ENCODE measurements around the gene SLC25A44.

Gene SLC25A44

DNA sequence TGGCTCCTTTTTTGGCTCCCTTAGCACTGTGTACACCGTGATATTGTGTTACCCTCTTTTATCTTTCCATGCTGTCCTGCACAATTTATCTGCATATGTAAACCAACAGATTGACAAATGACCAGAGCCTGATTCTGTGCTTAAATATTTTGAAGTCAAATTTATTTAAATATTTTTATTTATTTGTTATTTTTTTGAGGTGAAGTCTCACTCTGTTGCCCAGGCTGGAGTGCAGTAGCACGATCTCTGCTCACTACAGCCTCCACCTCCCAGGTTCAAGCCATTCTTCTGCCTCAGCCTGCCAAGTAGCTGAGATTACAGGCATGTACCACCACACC lies 31.7 kb downstream of the SLC25A44 start:
- Histone ChIP-seq H3K9ac (ENCODE audit: low read depth, low read length, poor library complexity, severe bottlenecking) (no peak overlapping the region), H3K79me2 (ENCODE audit: insufficient read depth, low read length) (no peaks in the 10 kb centered on the region), H3K9me2 (replicated peaks; ENCODE audit: low read depth, low read length) (no peaks in the 10 kb centered on the region), H4K20me1 (ENCODE audit: insufficient read depth, low read length, poor library complexity, severe bottlenecking) (no peaks in the 10 kb centered on the region), H2AFZ (ENCODE audit: low read length) (no peak overlapping the region), H3K27me3 (ENCODE audit: insufficient read depth, low read length, poor library complexity, severe bottlenecking) (no peaks in the 10 kb centered on the region), H3K4me1 (ENCODE audit: insufficient read depth, low read length, poor library complexity, severe bottlenecking) (no peaks in the 10 kb centered on the region), H3K36me3 (ENCODE audit: insufficient read depth, low read length) (peaks cover 30% of the 10 kb centered on the region; the same call in 1 of the 2 replicates), H3K4me2 (ENCODE audit: low read depth, low read length, poor library complexity, severe bottlenecking) (no peak overlapping the region), H3F3A (ENCODE audit: low read depth) (no peaks in the 10 kb centered on the region), H3K4me3 (ENCODE audit: low read length, poor library complexity, severe bottlenecking) (no peak overlapping the region), H3K9me3 (ENCODE audit: insufficient read depth, low read depth, low read length) (no peaks in the 10 kb centered on the region)
- no peak for TF ChIP-seq EZH2phosphoT487 (IDR thresholded peaks at IDR 0.05; ENCODE audit: borderline replicate concordance)
- TF ChIP-seq, protein P1, sequence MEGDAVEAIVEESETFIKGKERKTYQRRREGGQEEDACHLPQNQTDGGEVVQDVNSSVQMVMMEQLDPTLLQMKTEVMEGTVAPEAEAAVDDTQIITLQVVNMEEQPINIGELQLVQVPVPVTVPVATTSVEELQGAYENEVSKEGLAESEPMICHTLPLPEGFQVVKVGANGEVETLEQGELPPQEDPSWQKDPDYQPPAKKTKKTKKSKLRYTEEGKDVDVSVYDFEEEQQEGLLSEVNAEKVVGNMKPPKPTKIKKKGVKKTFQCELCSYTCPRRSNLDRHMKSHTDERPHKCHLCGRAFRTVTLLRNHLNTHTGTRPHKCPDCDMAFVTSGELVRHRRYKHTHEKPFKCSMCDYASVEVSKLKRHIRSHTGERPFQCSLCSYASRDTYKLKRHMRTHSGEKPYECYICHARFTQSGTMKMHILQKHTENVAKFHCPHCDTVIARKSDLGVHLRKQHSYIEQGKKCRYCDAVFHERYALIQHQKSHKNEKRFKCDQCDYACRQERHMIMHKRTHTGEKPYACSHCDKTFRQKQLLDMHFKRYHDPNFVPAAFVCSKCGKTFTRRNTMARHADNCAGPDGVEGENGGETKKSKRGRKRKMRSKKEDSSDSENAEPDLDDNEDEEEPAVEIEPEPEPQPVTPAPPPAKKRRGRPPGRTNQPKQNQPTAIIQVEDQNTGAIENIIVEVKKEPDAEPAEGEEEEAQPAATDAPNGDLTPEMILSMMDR (conservative IDR thresholded peaks at IDR 0.05; ENCODE audit: low read length): no peak

DNA sequence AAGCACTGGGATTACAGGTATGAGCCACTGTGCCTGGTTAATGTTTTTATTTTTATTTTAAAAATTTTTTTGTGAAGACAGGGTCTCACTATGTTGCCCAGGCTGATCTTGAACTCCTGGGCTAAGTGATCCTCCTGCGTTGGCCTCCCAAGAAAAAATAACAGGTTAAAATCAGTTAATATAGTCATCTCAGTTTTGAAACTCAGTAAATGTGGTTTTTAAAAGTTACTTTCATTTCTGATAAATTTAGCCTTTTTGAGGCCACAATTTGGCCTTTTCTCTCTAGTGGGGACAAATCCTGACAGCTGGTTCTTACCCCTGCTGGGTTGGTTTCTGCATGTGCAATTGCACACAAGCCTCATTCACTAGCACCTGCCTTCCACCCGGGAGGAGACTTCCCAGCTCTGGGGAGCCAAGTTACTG lies 32.2 kb downstream of the SLC25A44 start:
- H4K20me1 ChIP-seq (ENCODE audit: insufficient read depth, low read length, poor library complexity, severe bottlenecking): no peaks in the 10 kb centered on the region
- no peaks in the 10 kb centered on the region for H3F3A ChIP-seq (ENCODE audit: low read depth)
- no peaks in the 10 kb centered on the region for H3K9me2 ChIP-seq (replicated peaks; ENCODE audit: low read depth, low read length)
- TF ChIP-seq, protein P1 (conservative IDR thresholded peaks at IDR 0.05; ENCODE audit: low read length): no peak
- no peak for TF ChIP-seq EZH2phosphoT487 (IDR thresholded peaks at IDR 0.05; ENCODE audit: borderline replicate concordance)
- H3K4me2 ChIP-seq (ENCODE audit: low read depth, low read length, poor library complexity, severe bottlenecking): no peak overlapping the region
- H3K4me1 ChIP-seq (ENCODE audit: insufficient read depth, low read length, poor library complexity, severe bottlenecking): no peaks in the 10 kb centered on the region
- H3K27me3 ChIP-seq (ENCODE audit: insufficient read depth, low read length, poor library complexity, severe bottlenecking): no peaks in the 10 kb centered on the region
- peaks cover 27% of the 10 kb centered on the region; the same call in 1 of the 2 replicates for H3K36me3 ChIP-seq (ENCODE audit: insufficient read depth, low read length)
- H3K9me3 ChIP-seq (ENCODE audit: insufficient read depth, low read depth, low read length): no peaks in the 10 kb centered on the region
- H3K9ac ChIP-seq (ENCODE audit: low read depth, low read length, poor library complexity, severe bottlenecking): no peak overlapping the region
- no peak overlapping the region for H2AFZ ChIP-seq (ENCODE audit: low read length)
- no peak overlapping the region for H3K4me3 ChIP-seq (ENCODE audit: low read length, poor library complexity, severe bottlenecking)
- H3K79me2 ChIP-seq (ENCODE audit: insufficient read depth, low read length): no peaks in the 10 kb centered on the region

DNA sequence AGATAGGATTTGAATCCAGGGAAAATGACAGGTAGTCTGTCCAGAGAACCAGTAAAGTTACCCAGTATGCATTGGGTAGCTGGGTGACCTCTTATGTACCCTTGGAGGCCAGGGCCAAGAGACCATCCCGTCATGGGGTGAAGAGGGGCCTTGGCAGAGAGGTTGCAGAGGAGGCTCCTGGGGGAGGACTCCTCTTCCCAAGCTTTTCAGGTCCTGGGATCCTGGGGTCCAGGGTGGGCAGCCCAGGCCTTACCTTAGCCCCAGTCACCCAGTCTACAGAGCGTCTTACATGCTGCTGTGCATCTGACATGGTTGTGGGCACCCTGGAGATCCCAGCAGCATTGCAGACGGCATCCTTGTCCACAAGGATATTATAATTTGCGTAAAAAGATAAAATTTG lies 32.9 kb downstream of the SLC25A44 start:
- Histone ChIP-seq H3K9me2 (replicated peaks; ENCODE audit: low read depth, low read length) (no peaks in the 10 kb centered on the region), H3F3A (ENCODE audit: low read depth) (no peaks in the 10 kb centered on the region), H3K4me3 (ENCODE audit: low read length, poor library complexity, severe bottlenecking) (no peak overlapping the region), H3K9me3 (ENCODE audit: insufficient read depth, low read depth, low read length) (no peaks in the 10 kb centered on the region), H3K36me3 (ENCODE audit: insufficient read depth, low read length) (peaks cover 22% of the 10 kb centered on the region; the same call in 1 of the 2 replicates), H3K27me3 (ENCODE audit: insufficient read depth, low read length, poor library complexity, severe bottlenecking) (no peaks in the 10 kb centered on the region), H4K20me1 (ENCODE audit: insufficient read depth, low read length, poor library complexity, severe bottlenecking) (no peaks in the 10 kb centered on the region), H2AFZ (ENCODE audit: low read length) (no peak overlapping the region), H3K4me1 (ENCODE audit: insufficient read depth, low read length, poor library complexity, severe bottlenecking) (no peaks in the 10 kb centered on the region), H3K4me2 (ENCODE audit: low read depth, low read length, poor library complexity, severe bottlenecking) (no peak overlapping the region), H3K79me2 (ENCODE audit: insufficient read depth, low read length) (no peaks in the 10 kb centered on the region), H3K9ac (ENCODE audit: low read depth, low read length, poor library complexity, severe bottlenecking) (no peak overlapping the region)
- TF ChIP-seq, protein P1 (conservative IDR thresholded peaks at IDR 0.05; ENCODE audit: low read length): no peak
- no peak for TF ChIP-seq EZH2phosphoT487 (IDR thresholded peaks at IDR 0.05; ENCODE audit: borderline replicate concordance)
